Measurements from ENCODE around the gene LCE3D. TPM values are rescaled to one million over a fixed set of nuclear protein-coding genes. Genes with fewer than 3 reads are reported as not detected.

The LCE3D gene
- total RNA-seq = not detected

- TF ChIP-seq, protein P1, sequence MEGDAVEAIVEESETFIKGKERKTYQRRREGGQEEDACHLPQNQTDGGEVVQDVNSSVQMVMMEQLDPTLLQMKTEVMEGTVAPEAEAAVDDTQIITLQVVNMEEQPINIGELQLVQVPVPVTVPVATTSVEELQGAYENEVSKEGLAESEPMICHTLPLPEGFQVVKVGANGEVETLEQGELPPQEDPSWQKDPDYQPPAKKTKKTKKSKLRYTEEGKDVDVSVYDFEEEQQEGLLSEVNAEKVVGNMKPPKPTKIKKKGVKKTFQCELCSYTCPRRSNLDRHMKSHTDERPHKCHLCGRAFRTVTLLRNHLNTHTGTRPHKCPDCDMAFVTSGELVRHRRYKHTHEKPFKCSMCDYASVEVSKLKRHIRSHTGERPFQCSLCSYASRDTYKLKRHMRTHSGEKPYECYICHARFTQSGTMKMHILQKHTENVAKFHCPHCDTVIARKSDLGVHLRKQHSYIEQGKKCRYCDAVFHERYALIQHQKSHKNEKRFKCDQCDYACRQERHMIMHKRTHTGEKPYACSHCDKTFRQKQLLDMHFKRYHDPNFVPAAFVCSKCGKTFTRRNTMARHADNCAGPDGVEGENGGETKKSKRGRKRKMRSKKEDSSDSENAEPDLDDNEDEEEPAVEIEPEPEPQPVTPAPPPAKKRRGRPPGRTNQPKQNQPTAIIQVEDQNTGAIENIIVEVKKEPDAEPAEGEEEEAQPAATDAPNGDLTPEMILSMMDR (IDR thresholded peaks at IDR 0.05) = no peak
- Histone ChIP-seq H3K9me3 (no peaks in the 10 kb centered on the region), H3K4me1 (no peaks in the 10 kb centered on the region), H3K4me3 (no peak within 1 kb of the TSS), H3K27ac (no peak within 1 kb of the TSS), H3K9ac (ENCODE audit: low read depth in 2 of 2, low read length in 2 of 2) (no peak within 1 kb of the TSS), H3K36me3 (no peaks in the 10 kb centered on the region), H3K27me3 (no peaks in the 10 kb centered on the region)
- DNase-seq = no peak
- intact Hi-C loops (cut with DNase I) = no loop called here
Measured at GRCh38 chr1:152580433-152580832, at the start of gene LCE3D. LCE3D (minus strand) TSS chr1:152580516; CDS start chr1:152579936, 580 bp downstream.

GRCh38 chr1:152626744-152627143, 46.4 kb upstream of the LCE3D start:
- H3K4me3 ChIP-seq = no peak overlapping the region
- no peak overlapping the region for H3K27ac ChIP-seq
- no peaks in the 10 kb centered on the region for H3K4me1 ChIP-seq
- H3K27me3 ChIP-seq = no peaks in the 10 kb centered on the region
- intact Hi-C loops (cut with DNase I) = no loop called here
- no peaks in the 10 kb centered on the region for H3K36me3 ChIP-seq
- H3K9me3 ChIP-seq = no peaks in the 10 kb centered on the region
- H3K9ac ChIP-seq (ENCODE audit: low read depth in 2 of 2, low read length in 2 of 2) = no peak overlapping the region
- DNase-seq = no peak
- TF ChIP-seq, protein P1 (IDR thresholded peaks at IDR 0.05) = no peak

DNA sequence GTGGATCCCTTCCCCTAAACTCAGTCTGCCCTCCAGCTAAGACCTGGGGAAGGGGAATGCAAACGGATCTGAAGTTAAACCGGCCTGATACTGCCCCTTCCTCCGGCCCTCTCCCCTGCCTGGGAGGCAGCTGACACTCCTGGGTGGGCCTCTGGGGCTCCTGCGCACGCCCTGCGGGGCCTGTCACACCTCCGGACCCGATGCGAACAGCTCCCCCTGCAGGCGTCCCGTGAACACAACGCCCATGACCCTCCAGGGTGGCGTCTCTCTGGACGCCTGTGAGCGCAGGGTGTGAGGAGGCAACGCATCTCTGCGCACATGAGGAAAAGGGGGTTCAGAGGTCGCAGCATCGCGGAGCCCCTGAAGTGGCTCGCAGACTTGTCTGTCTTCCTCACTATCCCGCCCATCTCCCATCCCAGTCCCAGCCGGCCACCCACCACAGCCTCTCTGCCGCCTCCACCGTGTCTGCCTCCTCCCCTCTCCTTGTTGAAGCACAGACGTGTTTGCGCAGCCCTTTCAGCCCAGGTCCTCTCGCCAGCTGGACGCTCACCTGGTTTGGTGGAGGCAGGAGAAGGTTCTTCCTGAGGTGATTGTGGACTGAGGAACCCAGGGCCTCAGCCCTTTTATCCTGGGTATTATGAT, 43.0 kb upstream of the LCE3D start:
- no peaks in the 10 kb centered on the region for H3K9me3 ChIP-seq
- H3K27me3 ChIP-seq = no peaks in the 10 kb centered on the region
- no peaks in the 10 kb centered on the region for H3K36me3 ChIP-seq
- no peaks in the 10 kb centered on the region for H3K4me1 ChIP-seq
- intact Hi-C loops (cut with DNase I) = no loop called here
- DNase-seq = no peak
- no peak overlapping the region for H3K27ac ChIP-seq
- no peak overlapping the region for H3K9ac ChIP-seq (ENCODE audit: low read depth in 2 of 2, low read length in 2 of 2)
- TF ChIP-seq, protein P1 (IDR thresholded peaks at IDR 0.05) = no peak
- H3K4me3 ChIP-seq = no peak overlapping the region

- no peak within 1 kb of the TSS for H3K4me3 ChIP-seq
- H3K9me3 ChIP-seq = no peaks in the 10 kb centered on the region
- H3K27me3 ChIP-seq = no peaks in the 10 kb centered on the region
- intact Hi-C loops (cut with DNase I) = no loop called here
- H3K27ac ChIP-seq = no peak within 1 kb of the TSS
- H3K36me3 ChIP-seq = no peaks in the 10 kb centered on the region
- DNase-seq = no peak
- TF ChIP-seq, protein P1 (IDR thresholded peaks at IDR 0.05) = no peak
- no peak within 1 kb of the TSS for H3K9ac ChIP-seq (ENCODE audit: low read depth in 2 of 2, low read length in 2 of 2)
- no peaks in the 10 kb centered on the region for H3K4me1 ChIP-seq
Measured at GRCh38 chr1:152622803-152623202, 42.5 kb upstream of the LCE3D start, which contains the start of gene LCE3A. LCE3A (minus strand) TSS chr1:152623103; CDS start chr1:152623103, 0 bp downstream.

- Histone ChIP-seq H3K27me3 (no peaks in the 10 kb centered on the region), H3K27ac (no peak overlapping the region), H3K36me3 (no peaks in the 10 kb centered on the region), H3K9ac (ENCODE audit: low read depth in 2 of 2, low read length in 2 of 2) (no peak overlapping the region), H3K4me1 (no peaks in the 10 kb centered on the region), H3K4me3 (no peak overlapping the region), H3K9me3 (no peaks in the 10 kb centered on the region)
- TF ChIP-seq, protein P1 (IDR thresholded peaks at IDR 0.05) = no peak
- no peak for DNase-seq
- intact Hi-C loops (cut with DNase I) = no loop called here
Measured at GRCh38 chr1:152621993-152622392, 41.7 kb upstream of the LCE3D start.

All from colonic mucosa (tissue), 4 donors.